Osteoblast (primary cell): ENCODE measurements around the gene B3GNT8. TPM values are rescaled to one million over a fixed set of nuclear protein-coding genes. Genes with fewer than 3 reads are reported as not detected.
A peak's percentile ranks its signal among the peaks of the same experiment; 100 is the strongest.

Experiments
- DNase-seq: peaks from one replicate; pipeline ENCODE4 v3.0.0; 2011; ENCODE audit warnings: low spot score, mixed read lengths; ENCODE audit not compliant: insufficient read length; ENCODE audit errors: missing footprints
- H2AFZ ChIP-seq: 2 replicates; pipeline ENCODE4 v1.6.0; 2011; ENCODE audit warnings: mild to moderate bottlenecking, low read length
- H3K27ac ChIP-seq: 2 replicates; pipeline ENCODE4 v1.5.1; 2011; ENCODE audit warnings: mild to moderate bottlenecking, low read depth, low read length, moderate library complexity
- H3K27me3 ChIP-seq: 2 replicates; pipeline ENCODE4 v1.6.0; 2012; ENCODE audit warnings: mild to moderate bottlenecking, control low read depth, inconsistent platforms, low read length, moderate library complexity; ENCODE audit not compliant: insufficient read depth
- H3K36me3 ChIP-seq: 2 replicates; pipeline ENCODE4 v1.5.1; 2011; ENCODE audit warnings: mild to moderate bottlenecking, low read length, control low read depth, moderate library complexity; ENCODE audit not compliant: insufficient read depth
- H3K4me1 ChIP-seq: 2 replicates; pipeline ENCODE4 v1.5.1; 2011; ENCODE audit warnings: mild to moderate bottlenecking, low read length, control low read depth, moderate library complexity; ENCODE audit not compliant: insufficient read depth
- H3K4me2 ChIP-seq: 2 replicates; pipeline ENCODE4 v1.6.0; 2011; ENCODE audit warnings: mild to moderate bottlenecking, low read length; ENCODE audit not compliant: insufficient read depth
- H3K4me3 ChIP-seq: fragments of 200-600 bp; sonication (generic); 3 replicates; pipeline ENCODE4 v1.5.1; 2012; ENCODE audit warnings: mild to moderate bottlenecking, low read length, inconsistent platforms; ENCODE audit not compliant: insufficient read depth
- H3K79me2 ChIP-seq: 2 replicates; pipeline ENCODE4 v1.6.0; 2012; ENCODE audit warnings: mild to moderate bottlenecking, low read length, control low read depth, inconsistent platforms; ENCODE audit not compliant: insufficient read depth
- H3K9me3 ChIP-seq: 2 replicates; pipeline ENCODE4 v1.5.1; 2011; ENCODE audit warnings: low read depth, low read length, control low read depth
- H4K20me1 ChIP-seq: 2 replicates; pipeline ENCODE4 v1.6.0; 2012; ENCODE audit warnings: mild to moderate bottlenecking, low read length, control low read depth; ENCODE audit not compliant: insufficient read depth
- small RNA-seq: library from RNA; depleted of rRNA; stranded (forward); fragments of <200 nt; gene quantifications from one replicate; pipeline ENCODE3, GENCODE V24; 2012
- total RNA-seq: library from RNA; depleted of rRNA; stranded (reverse); fragments of >200 nt; gene quantifications from 2 replicates; pipeline ENCODE4 v1.2.3, GENCODE V29; 2012
- TF ChIP-seq, protein P1 (sequence below): IDR thresholded peaks from 2 replicates; pipeline ENCODE4 v1.5.1; 2011; ENCODE audit warnings: mild to moderate bottlenecking, low read depth, low read length, moderate library complexity; ENCODE audit errors: extremely low read depth

Gene B3GNT8
- total RNA-seq, 1 donor, result 0.72 TPM

- Histone ChIP-seq H3K27me3 (no peaks in the 10 kb centered on the region), H3K4me2 (peak overlapping the region; percentile 99), H3K4me3 (peak overlapping the region; percentile 81), H2AFZ (peak overlapping the region; percentile 91), H3K36me3 (no peaks in the 10 kb centered on the region), H4K20me1 (peaks cover 13% of the 10 kb centered on the region), H3K79me2 (peaks cover 14% of the 10 kb centered on the region), H3K27ac (no peak overlapping the region), H3K4me1 (peaks cover 12% of the 10 kb centered on the region), H3K9me3 (no peaks in the 10 kb centered on the region)
- TF ChIP-seq, protein P1, sequence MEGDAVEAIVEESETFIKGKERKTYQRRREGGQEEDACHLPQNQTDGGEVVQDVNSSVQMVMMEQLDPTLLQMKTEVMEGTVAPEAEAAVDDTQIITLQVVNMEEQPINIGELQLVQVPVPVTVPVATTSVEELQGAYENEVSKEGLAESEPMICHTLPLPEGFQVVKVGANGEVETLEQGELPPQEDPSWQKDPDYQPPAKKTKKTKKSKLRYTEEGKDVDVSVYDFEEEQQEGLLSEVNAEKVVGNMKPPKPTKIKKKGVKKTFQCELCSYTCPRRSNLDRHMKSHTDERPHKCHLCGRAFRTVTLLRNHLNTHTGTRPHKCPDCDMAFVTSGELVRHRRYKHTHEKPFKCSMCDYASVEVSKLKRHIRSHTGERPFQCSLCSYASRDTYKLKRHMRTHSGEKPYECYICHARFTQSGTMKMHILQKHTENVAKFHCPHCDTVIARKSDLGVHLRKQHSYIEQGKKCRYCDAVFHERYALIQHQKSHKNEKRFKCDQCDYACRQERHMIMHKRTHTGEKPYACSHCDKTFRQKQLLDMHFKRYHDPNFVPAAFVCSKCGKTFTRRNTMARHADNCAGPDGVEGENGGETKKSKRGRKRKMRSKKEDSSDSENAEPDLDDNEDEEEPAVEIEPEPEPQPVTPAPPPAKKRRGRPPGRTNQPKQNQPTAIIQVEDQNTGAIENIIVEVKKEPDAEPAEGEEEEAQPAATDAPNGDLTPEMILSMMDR, result no peak
- no peak for DNase-seq
Measured at GRCh38 chr19:41376998-41377365, 50.2 kb downstream of the B3GNT8 start.

DNA sequence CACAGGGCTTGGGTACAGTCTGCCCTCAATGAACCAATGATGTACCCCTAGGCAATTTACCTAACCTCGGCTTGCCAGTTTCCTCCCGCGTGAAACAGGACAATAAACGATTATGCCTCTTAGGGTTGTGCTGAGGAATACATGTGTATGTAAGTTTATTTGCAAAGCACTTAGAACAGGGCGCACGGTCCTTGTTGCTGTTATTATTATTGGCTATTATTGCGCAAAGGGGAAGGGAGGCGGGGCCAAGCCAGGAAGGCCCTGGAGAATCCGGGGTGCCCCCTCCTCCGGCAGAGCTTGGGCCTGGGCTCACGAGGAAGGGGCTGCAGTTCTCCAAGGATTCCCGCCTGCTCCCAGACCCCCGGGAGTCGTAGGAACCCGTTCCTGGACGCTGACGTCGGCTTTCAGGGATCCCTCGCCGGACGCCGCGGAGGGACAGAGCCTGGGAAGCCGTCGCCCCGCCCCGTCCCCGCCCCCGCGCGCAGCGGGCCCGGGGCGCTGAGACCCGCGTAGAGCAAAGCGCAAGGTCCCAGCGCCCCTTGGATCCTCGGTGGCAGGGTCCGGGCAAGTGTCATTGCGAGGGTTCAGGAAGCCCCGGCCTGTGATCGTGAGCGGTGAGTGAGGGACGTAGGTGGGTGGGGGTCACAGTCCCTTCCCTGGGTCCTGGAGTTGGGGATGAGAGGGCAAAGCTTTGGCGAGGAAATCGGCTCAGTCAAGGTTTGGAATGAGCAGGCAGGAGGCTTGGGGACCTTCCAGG, 50.8 kb downstream of the B3GNT8 start, which contains the start of gene TMEM91:
TSS of gene TMEM91 (plus strand) at position 293 of the 757 bp plus-strand sequence. CDS start 1,777 bp downstream, outside the sequence.
- peak; percentile 88 for DNase-seq
- H3K9me3 ChIP-seq, result no peaks in the 10 kb centered on the region
- peak within 1 kb of the TSS; percentile 99 for H3K4me2 ChIP-seq
- peaks cover 13% of the 10 kb centered on the region for H4K20me1 ChIP-seq
- TF ChIP-seq, protein P1, result no peak
- H3K79me2 ChIP-seq, result peaks cover 18% of the 10 kb centered on the region
- peak within 1 kb of the TSS; percentile 91 for H2AFZ ChIP-seq
- H3K36me3 ChIP-seq, result no peaks in the 10 kb centered on the region
- peaks cover 12% of the 10 kb centered on the region for H3K4me1 ChIP-seq
- H3K27me3 ChIP-seq, result no peaks in the 10 kb centered on the region
- peak within 1 kb of the TSS; percentile 81 for H3K4me3 ChIP-seq
- H3K27ac ChIP-seq, result peak within 1 kb of the TSS; percentile 41

Small RNAs within 50 kb of the gene (small RNA-seq; reads per million reads assigned to genes)
- not detected for gene RF00017

Other genes starting within 250 kb of the B3GNT8 start
- gene CYP2S1, start 234.2 kb downstream of the B3GNT8 start, total RNA-seq, result not detected in 2 replicates
- 355 and 368 TPM in 2 replicates for gene AXL, start 208.2 kb downstream of the B3GNT8 start, total RNA-seq
- gene HNRNPUL1, start 163.0 kb downstream of the B3GNT8 start, total RNA-seq, result 113 and 114 TPM in 2 replicates
- gene CCDC97, start 117.2 kb downstream of the B3GNT8 start, total RNA-seq, result 9.0 and 11.2 TPM in 2 replicates
- gene TGFB1, start 73.5 kb downstream of the B3GNT8 start, total RNA-seq, result 17.4 and 21.2 TPM in 2 replicates
- 5.6 and 6.5 TPM in 2 replicates for gene B9D2, start 63.2 kb downstream of the B3GNT8 start, total RNA-seq
- gene TMEM91, start 50.8 kb downstream of the B3GNT8 start, total RNA-seq, result 5.9 and 6.2 TPM in 2 replicates
- gene EXOSC5, start 30.0 kb downstream of the B3GNT8 start, total RNA-seq, result 13.3 and 14.5 TPM in 2 replicates
- 33.9 and 37.3 TPM in 2 replicates for gene BCKDHA, start 29.6 kb downstream of the B3GNT8 start, total RNA-seq
- gene DMAC2, start 12.5 kb upstream of the B3GNT8 start, total RNA-seq, result 27.4 and 30.0 TPM in 2 replicates
- not detected in 2 replicates for gene ERICH4, start 15.8 kb upstream of the B3GNT8 start, total RNA-seq
- not detected in 2 replicates for gene CEACAM21, start 148.8 kb upstream of the B3GNT8 start, total RNA-seq
- not detected in 2 replicates for gene CEACAM4, start 199.7 kb upstream of the B3GNT8 start, total RNA-seq